Activated T-cell treated with anti-CD3 and anti-CD28 coated beads, Interleukin-2, amount 50 U/mL, for 24 hours (primary cell): Measurements from ENCODE around the gene PLCG2.
A peak's percentile ranks its signal among the peaks of the same experiment; 100 is the strongest.

ENCODE experiments used
- DNase-seq: peaks from one replicate; pipeline ENCODE4 v3.0.0-alpha.2; 2020
- H3K27ac Mint-ChIP-seq: 2 replicates; pipeline ENCODE4 v1.8.0; 2020; ENCODE audit warnings: mild to moderate bottlenecking, mixed read lengths
- H3K27me3 Mint-ChIP-seq: 2 replicates; pipeline ENCODE4 v1.8.0; 2020; ENCODE audit warnings: mixed read lengths
- H3K36me3 Mint-ChIP-seq: 2 replicates; pipeline ENCODE4 v1.8.0; 2020; ENCODE audit warnings: low read depth, mixed read lengths
- H3K4me1 Mint-ChIP-seq: 2 replicates; pipeline ENCODE4 v1.8.0; 2020; ENCODE audit warnings: low read depth, mixed read lengths
- H3K4me3 Mint-ChIP-seq: 2 replicates; pipeline ENCODE4 v1.8.0; 2020; ENCODE audit warnings: mild to moderate bottlenecking, moderate library complexity, mixed read lengths
- H3K9me3 Mint-ChIP-seq: 2 replicates; pipeline ENCODE4 v1.8.0; 2020; ENCODE audit warnings: mixed read lengths

The PLCG2 gene

GRCh38 chr16:81826523-81826922 lies 47.4 kb downstream of the PLCG2 start:
- Mint-ChIP-seq H3K27me3 (no peaks in the 10 kb centered on the region), H3K4me3 (no peak overlapping the region), H3K27ac (no peak overlapping the region), H3K9me3 (no peaks in the 10 kb centered on the region), H3K4me1 (peaks cover 3% of the 10 kb centered on the region), H3K36me3 (no peaks in the 10 kb centered on the region)
- DNase-seq: no peak

DNA sequence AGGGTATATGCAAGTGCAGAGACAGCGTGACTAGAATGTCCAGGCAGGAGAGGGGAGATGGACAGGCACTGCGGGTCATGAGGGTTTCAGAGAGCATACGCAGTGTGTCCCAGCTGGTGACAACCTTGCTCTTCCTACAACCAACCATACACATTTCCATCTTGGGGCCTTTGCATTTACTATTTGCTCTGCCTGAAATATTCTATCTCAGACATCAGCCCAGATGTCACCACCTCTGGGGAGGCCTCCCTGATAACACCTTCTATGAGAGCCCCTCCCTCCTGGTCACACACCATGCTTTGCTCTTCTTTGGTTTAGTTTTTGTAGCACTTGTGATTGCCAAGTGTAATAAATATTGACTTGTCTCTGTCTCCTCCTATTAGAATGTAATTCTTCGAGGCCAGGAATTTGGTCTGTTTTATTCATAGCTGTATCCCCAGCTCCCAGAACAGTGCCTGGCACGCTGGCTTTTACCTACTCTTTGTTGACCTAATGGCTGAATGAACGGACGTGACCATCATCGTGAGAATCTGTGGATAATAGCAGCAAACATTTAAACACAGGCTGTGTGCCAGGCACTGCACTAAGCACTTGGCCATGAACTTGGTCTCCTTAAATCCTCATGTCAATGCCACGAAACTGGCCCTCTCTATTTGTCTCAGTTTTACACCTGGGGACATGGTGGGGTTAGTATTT lies 51.9 kb downstream of the PLCG2 start:
- H3K4me3 Mint-ChIP-seq: no peak overlapping the region
- no peak for DNase-seq
- no peak overlapping the region for H3K27ac Mint-ChIP-seq
- peaks cover 16% of the 10 kb centered on the region for H3K4me1 Mint-ChIP-seq
- no peaks in the 10 kb centered on the region for H3K27me3 Mint-ChIP-seq
- no peaks in the 10 kb centered on the region for H3K36me3 Mint-ChIP-seq
- no peaks in the 10 kb centered on the region for H3K9me3 Mint-ChIP-seq

DNA sequence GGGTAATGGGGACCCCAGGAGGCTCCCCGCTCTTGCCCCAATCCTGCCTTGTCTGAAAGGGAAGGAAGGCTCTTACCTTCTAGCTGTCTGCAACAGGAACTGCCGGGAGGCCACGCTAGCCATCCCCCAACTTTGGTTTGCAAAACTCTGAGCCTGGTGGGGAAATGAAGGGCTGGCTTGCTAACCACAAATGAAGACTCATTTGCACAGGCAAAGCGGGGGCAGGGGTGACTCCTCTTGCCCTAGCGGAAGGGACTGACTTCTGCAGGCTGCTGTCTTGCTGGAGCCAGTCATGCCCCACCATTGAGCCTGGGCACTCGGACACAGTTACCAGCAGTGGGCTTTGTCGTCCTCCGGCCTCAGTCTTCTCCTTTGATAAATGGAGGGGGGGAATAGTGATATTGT lies 52.6 kb downstream of the PLCG2 start:
- Mint-ChIP-seq H3K36me3 (no peaks in the 10 kb centered on the region), H3K27ac (no peak overlapping the region), H3K4me1 (peaks cover 16% of the 10 kb centered on the region), H3K9me3 (no peaks in the 10 kb centered on the region), H3K4me3 (no peak overlapping the region), H3K27me3 (peaks cover under 1% of the 10 kb centered on the region)
- DNase-seq: peak; percentile 52

DNA sequence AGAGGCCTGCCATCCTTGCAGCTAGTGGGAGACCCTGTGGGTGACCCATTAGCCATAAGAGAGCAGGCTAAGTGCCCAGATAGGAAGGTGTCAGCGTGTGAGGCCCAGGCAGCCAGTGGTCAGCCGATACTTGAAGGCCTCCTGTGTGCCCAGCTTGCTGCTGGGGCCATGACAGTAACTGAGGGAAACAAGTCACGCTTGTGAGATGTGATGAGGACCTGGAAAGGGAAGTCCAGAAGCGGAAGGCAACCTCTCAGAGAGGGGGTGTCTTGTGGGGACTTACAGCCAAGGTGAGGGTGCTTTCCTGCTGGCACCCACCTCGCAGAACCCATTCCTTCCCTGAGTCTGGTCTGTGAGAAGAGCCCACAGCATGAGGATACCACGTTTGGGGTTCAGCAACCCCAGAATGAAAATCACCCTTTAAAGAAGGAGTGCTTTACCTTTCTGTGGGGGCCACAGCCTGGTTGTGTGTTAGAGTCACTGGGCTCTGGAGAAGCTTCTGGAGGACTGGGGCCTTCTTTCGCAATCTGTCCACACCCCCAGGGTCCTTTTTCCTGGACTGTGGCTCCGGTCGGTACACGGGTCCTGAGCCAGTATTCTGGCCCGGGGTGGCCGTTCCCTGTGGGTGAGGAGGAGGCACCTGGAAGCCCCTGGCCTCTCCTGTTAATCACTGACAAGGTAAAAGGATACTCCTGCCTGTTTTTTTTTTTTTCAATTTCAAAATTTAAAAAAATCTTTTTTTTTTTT lies 53.9 kb downstream of the PLCG2 start:
- Mint-ChIP-seq H3K27ac (no peak overlapping the region), H3K4me3 (no peak overlapping the region), H3K36me3 (no peaks in the 10 kb centered on the region), H3K9me3 (no peaks in the 10 kb centered on the region), H3K27me3 (peaks cover 3% of the 10 kb centered on the region), H3K4me1 (peaks cover 16% of the 10 kb centered on the region)
- DNase-seq: no peak

GRCh38 chr16:81833751-81834150 lies 54.7 kb downstream of the PLCG2 start:
- no peaks in the 10 kb centered on the region for H3K36me3 Mint-ChIP-seq
- no peak overlapping the region for H3K27ac Mint-ChIP-seq
- no peak overlapping the region for H3K4me3 Mint-ChIP-seq
- no peaks in the 10 kb centered on the region for H3K9me3 Mint-ChIP-seq
- no peak for DNase-seq
- peaks cover 3% of the 10 kb centered on the region for H3K27me3 Mint-ChIP-seq
- H3K4me1 Mint-ChIP-seq: peaks cover 16% of the 10 kb centered on the region

- Mint-ChIP-seq H3K4me3 (no peak overlapping the region), H3K27ac (no peak overlapping the region), H3K4me1 (peaks cover 16% of the 10 kb centered on the region)
Observed at GRCh38 chr16:81834868-81835267, 55.8 kb downstream of the PLCG2 start.

GRCh38 chr16:81836279-81837054 lies 57.4 kb downstream of the PLCG2 start:
- Mint-ChIP-seq H3K27ac (no peak overlapping the region), H3K9me3 (no peaks in the 10 kb centered on the region), H3K27me3 (peaks cover 3% of the 10 kb centered on the region), H3K4me3 (no peak overlapping the region), H3K4me1 (peaks cover 12% of the 10 kb centered on the region), H3K36me3 (no peaks in the 10 kb centered on the region)
- no peak for DNase-seq

More at GRCh38 chr16:81834868-81835267, 55.8 kb downstream of the PLCG2 start:
- no peaks in the 10 kb centered on the region for H3K36me3 Mint-ChIP-seq
- no peak for DNase-seq
- H3K27me3 Mint-ChIP-seq: peaks cover 3% of the 10 kb centered on the region
- no peaks in the 10 kb centered on the region for H3K9me3 Mint-ChIP-seq

DNA sequence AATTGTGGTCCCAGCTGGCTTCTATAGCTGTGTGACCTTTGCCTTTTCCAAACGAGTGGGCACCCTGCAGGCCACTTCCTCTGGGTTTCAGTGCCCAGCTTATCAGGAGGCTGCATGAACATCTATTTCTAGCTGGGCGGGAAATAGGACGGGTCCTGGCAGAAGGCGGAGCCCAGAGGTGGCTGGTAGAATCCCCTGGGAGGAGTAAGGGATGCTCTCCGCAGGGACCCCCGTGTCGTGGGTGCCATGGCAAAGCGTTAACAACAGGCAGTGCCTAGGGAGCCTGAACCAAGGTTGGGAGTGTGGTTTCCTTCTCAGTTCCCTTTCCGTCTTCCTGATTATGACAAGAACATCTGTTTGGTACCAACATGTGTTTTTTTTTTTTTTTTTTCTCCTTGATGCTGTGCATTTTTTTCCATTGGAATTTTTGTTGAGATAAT lies 58.2 kb downstream of the PLCG2 start:
- DNase-seq: no peak
- H3K36me3 Mint-ChIP-seq: no peaks in the 10 kb centered on the region
- H3K27ac Mint-ChIP-seq: no peak overlapping the region
- H3K27me3 Mint-ChIP-seq: peaks cover 3% of the 10 kb centered on the region
- H3K4me3 Mint-ChIP-seq: no peak overlapping the region
- peaks cover 4% of the 10 kb centered on the region for H3K4me1 Mint-ChIP-seq
- H3K9me3 Mint-ChIP-seq: no peaks in the 10 kb centered on the region

DNA sequence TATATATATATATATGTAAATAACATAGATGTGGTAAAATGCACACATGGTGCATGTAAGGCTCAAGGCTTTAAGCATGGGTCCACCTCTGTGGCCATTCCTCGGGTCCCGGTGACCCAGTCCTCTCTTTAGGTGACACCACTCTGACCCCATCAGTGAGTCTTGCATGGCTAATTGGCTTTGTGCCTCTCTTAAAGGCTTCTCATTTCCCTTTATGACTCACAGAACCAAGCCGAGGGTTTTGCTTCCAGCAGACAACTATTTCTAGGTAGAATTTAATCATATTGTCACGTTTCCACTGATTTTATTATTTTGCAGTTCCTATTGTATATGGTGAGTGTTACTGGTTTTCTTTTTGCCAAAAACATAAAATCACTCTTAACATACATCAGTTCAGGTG lies 59.7 kb downstream of the PLCG2 start:
- no peaks in the 10 kb centered on the region for H3K36me3 Mint-ChIP-seq
- no peak overlapping the region for H3K27ac Mint-ChIP-seq
- H3K4me1 Mint-ChIP-seq: no peaks in the 10 kb centered on the region
- H3K4me3 Mint-ChIP-seq: no peak overlapping the region
- H3K27me3 Mint-ChIP-seq: peaks cover 3% of the 10 kb centered on the region
- DNase-seq: no peak
- H3K9me3 Mint-ChIP-seq: no peaks in the 10 kb centered on the region

- DNase-seq: no peak
- Mint-ChIP-seq H3K9me3 (no peaks in the 10 kb centered on the region), H3K4me3 (no peak overlapping the region), H3K27me3 (peaks cover 3% of the 10 kb centered on the region), H3K27ac (no peak overlapping the region), H3K4me1 (no peaks in the 10 kb centered on the region), H3K36me3 (no peaks in the 10 kb centered on the region)
Observed at GRCh38 chr16:81841722-81842121, 62.6 kb downstream of the PLCG2 start.

GRCh38 chr16:81842564-81843242 lies 63.6 kb downstream of the PLCG2 start:
- Mint-ChIP-seq H3K27me3 (no peaks in the 10 kb centered on the region), H3K27ac (no peak overlapping the region), H3K9me3 (no peaks in the 10 kb centered on the region), H3K4me1 (no peaks in the 10 kb centered on the region), H3K4me3 (no peak overlapping the region), H3K36me3 (no peaks in the 10 kb centered on the region)
- DNase-seq: no peak

DNA sequence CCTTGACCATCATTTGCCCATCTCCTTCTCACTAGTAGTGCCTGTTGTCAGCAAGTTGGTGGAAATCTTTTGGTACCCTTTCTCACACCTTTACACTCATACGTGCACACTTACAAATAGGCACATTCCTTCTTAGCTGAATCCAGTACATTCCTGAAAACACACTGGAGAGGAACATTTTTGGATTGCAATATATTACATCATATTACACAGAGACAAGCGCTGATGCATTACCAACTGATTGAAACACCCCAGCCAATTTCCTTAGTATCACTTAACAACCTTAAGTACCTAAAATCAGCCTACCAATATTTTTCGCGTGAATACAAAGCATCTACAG lies 64.1 kb downstream of the PLCG2 start:
- Mint-ChIP-seq H3K27me3 (no peaks in the 10 kb centered on the region), H3K4me1 (no peaks in the 10 kb centered on the region), H3K4me3 (no peak overlapping the region), H3K27ac (no peak overlapping the region), H3K36me3 (no peaks in the 10 kb centered on the region), H3K9me3 (no peaks in the 10 kb centered on the region)
- DNase-seq: no peak

DNA sequence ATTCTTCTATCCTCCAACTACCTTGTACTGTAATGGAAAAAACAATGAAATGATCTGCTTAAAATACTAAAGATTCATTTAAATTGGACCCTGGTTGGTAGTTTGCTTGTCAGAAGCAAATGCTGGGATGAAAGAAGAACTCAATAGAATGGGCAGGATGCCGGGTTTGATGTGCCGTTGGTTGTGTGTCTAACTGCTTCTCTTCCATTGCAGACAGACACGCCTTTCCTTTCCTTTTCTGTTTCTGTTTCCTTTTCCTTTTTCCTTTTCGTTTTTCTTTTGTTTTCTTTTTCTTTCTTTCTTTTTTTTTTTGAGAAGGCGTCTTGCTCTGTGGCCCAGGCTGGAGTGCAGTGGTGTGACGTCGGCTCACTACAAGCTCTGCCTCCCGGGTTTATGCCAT lies 64.6 kb downstream of the PLCG2 start:
- no peak for DNase-seq
- Mint-ChIP-seq H3K27me3 (no peaks in the 10 kb centered on the region), H3K36me3 (no peaks in the 10 kb centered on the region), H3K27ac (no peak overlapping the region), H3K4me3 (no peak overlapping the region), H3K4me1 (no peaks in the 10 kb centered on the region), H3K9me3 (no peaks in the 10 kb centered on the region)

- Mint-ChIP-seq H3K4me1 (no peaks in the 10 kb centered on the region), H3K27ac (no peak overlapping the region), H3K9me3 (no peaks in the 10 kb centered on the region), H3K27me3 (no peaks in the 10 kb centered on the region), H3K36me3 (no peaks in the 10 kb centered on the region), H3K4me3 (no peak overlapping the region)
- DNase-seq: no peak
Observed at GRCh38 chr16:81846105-81846504, 67.0 kb downstream of the PLCG2 start.
